ENCODE data around the gene CATSPER1. TPM values are rescaled to one million over a fixed set of nuclear protein-coding genes. Genes with fewer than 3 reads are reported as not detected.

Gene CATSPER1
- total and polyA plus RNA-seq, 2 of the 8 experiments (the other 6 are each of a cell fraction or from before 2014, with no cell fraction given), result not detected

GRCh38 chr11:66056501-66056900 is 30.2 kb upstream of the CATSPER1 start (continued):
- TF ChIP-seq EP300 (IDR thresholded peaks at IDR 0.05; ENCODE audit: borderline replicate concordance in 1 of 2, low read depth in 2 of 2, low read length in 2 of 2) (no peak), BCL11A (IDR thresholded peaks at IDR 0.05; ENCODE audit: low read depth in 2 of 2, low read length in 2 of 2) (no peak), RAD21 (IDR thresholded peaks at IDR 0.05 in 1 of 2, conservative IDR thresholded peaks at IDR 0.05 in 1 of 2; ENCODE audit: low read depth in 2 of 2, low read length in 2 of 2) (no peak), SUZ12 (IDR thresholded peaks at IDR 0.05; ENCODE audit: low read length) (no peak), E2F6 (IDR thresholded peaks at IDR 0.05) (no peak), HDAC6 (IDR thresholded peaks at IDR 0.05; ENCODE audit: low read depth, low read length) (no peak), ASH2L (IDR thresholded peaks at IDR 0.05; ENCODE audit: low read length) (no peak), USF2 (IDR thresholded peaks at IDR 0.05; ENCODE audit: low read length) (no peak), MAFK (IDR thresholded peaks at IDR 0.05; ENCODE audit: low read depth, low read length) (no peak), ZNF274 (IDR thresholded peaks at IDR 0.05; ENCODE audit: borderline replicate concordance, extremely low read depth, low read length) (no peak), ATF2 (IDR thresholded peaks at IDR 0.05; ENCODE audit: low read length) (no peak)
